ENCODE data around the gene COLEC11.

DNA sequence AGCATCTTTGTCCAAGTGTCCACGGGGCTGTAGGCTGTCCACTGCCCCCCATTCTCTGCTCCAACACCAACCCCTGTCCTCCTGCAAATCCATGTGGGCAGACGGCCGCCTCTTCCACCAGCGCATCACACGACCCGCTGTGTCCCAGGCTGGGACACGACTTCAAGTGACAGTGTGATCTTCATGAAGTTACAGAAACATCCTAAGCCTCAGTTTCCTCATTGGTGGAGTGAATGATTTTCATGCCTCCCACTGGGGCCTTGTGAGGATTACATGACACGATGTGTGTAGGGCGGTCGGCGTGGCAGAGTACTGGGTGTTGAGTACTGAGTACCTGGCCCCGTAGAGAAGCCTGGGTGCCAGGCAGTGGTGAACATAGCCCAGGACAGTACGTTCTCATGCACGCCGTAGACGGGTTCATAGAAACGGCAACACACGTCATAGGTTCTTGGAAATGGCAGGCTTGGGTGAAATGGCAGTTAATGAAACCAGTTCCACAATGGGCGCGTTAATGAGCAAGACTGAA is 53.8 kb downstream of the COLEC11 start:
- TF ChIP-seq, protein P1, sequence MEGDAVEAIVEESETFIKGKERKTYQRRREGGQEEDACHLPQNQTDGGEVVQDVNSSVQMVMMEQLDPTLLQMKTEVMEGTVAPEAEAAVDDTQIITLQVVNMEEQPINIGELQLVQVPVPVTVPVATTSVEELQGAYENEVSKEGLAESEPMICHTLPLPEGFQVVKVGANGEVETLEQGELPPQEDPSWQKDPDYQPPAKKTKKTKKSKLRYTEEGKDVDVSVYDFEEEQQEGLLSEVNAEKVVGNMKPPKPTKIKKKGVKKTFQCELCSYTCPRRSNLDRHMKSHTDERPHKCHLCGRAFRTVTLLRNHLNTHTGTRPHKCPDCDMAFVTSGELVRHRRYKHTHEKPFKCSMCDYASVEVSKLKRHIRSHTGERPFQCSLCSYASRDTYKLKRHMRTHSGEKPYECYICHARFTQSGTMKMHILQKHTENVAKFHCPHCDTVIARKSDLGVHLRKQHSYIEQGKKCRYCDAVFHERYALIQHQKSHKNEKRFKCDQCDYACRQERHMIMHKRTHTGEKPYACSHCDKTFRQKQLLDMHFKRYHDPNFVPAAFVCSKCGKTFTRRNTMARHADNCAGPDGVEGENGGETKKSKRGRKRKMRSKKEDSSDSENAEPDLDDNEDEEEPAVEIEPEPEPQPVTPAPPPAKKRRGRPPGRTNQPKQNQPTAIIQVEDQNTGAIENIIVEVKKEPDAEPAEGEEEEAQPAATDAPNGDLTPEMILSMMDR (IDR thresholded peaks at IDR 0.05; ENCODE audit: low read length), result no peak
- no peak for TF ChIP-seq EZH2 (IDR thresholded peaks at IDR 0.05; ENCODE audit: borderline replicate concordance, low read length)

Data from OCI-LY1 (cell line).